Measurements from ENCODE around the gene B3GNT9.

GRCh38 chr16:67170168-67170948, 19.6 kb upstream of the B3GNT9 start, which contains the start of gene NOL3:
- no peak for TF ChIP-seq CTCF (IDR thresholded peaks at IDR 0.05)
- TF ChIP-seq POLR2A (IDR thresholded peaks at IDR 0.05): peak; percentile 58
